ENCODE measurements around the gene CMTM4.

CMTM4 gene

DNA sequence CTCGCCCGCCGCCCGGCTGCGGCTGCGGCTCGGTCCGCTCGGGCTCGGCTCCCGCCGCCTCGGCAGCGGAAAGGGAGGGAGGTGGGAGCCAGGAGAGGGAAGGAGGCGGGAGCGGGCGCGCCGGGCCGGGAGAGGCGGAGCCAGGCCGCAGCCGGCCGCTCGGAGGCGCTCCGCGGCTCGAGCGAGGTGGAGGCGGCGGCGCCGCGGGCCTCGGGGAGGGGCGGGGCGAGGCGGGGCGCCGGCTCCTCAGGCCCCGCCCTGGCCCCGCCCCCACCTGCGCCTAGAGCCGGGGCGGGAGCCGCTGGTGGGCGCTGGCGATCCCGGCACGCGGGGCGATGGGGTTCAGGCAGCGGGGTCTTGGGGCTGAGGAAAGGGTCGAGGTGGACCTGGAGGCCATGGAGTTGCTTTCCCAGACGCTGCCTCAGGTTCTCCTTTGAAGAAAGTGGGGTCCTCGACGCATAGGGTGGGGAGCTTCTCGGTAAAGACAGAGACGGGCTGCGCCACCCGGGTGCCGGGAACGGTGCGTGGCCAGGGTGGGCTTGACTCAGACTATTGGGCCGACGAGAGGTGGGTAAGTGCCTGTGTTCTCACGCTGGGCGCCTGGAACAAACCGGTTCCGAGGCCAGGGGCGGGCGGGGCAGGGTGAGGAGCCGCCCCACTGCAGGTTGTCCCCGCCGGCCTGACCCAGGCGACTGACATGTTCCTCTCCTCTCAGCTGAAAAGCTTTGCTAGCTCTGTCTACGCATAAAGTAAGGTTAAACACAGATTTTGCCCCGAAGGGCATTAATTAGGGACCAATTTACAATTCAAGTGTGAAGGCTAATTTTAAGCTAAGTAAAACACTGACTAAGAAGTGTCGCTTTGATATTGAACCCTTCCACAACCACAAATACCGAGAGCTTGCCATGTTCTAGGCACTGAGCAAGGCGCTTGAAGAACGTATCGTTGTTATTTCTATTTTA, at the start of gene CMTM4:
TSS of gene CMTM4 (minus strand) at position 75 of the 962 bp plus-strand sequence. CDS start 218 bp downstream, outside the sequence.
- peak; percentile 48 for DNase-seq (ENCODE audit: low read depth, low spot score)

DNA sequence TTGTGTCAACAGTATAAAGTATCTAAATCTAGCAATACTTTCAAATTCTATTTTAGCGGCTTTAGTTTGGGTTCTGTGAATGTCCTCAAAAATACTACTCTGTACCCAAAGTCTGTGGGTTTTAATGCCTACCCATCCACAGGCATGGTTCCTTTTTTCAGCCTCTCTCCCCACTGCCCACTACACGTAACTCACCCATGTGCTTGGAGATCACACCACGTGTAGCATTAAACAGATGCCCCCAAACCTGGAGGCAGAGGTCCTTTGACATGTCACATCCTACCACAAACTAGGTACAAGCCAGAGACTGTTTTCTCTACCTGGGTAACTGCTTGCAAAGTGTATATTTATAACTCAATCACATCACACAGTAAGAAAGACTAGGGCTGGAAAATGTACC, 49.5 kb upstream of the CMTM4 start:
- DNase-seq (ENCODE audit: low read depth, low spot score) = no peak

DNA sequence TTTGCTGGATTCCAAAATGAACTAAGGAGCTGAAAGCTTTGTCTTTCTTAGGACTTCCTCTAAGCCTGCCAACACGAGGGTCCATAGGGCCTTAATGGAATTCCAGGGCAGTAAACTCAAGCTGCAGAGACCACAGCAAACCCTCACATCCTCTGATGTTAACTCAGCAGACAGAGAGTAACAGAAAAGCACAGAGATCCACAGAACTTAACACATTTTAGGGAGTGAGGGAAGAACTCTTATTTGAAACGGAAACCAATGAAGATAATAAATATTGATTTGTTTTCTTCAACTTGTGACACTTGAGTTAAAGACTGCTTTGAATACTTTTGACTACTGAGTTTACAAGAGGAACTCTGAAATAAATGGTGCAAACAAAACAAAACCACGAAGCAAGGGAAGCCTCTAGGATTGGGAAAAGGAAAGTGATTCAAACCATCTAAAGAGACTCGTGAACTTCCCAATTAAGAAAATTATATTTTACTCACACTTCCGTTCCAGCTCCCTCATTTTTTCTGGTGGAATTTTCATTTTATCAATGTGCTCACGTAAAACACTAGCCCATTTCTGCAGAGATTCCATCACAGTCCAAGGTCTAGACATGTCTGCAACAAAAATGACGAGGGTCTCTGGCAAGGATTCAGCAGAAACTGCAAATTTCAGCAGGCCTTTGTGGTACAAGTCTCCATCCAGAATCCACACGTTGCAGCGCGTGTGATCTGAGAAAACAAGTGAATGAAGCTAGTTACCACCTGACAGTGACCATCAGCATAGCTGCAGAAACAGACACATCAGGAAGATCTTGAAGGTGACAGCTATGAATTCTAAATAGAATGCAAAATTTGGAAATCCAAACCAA, 45.6 kb upstream of the CMTM4 start:
- DNase-seq (ENCODE audit: low read depth, low spot score) = no peak

DNA sequence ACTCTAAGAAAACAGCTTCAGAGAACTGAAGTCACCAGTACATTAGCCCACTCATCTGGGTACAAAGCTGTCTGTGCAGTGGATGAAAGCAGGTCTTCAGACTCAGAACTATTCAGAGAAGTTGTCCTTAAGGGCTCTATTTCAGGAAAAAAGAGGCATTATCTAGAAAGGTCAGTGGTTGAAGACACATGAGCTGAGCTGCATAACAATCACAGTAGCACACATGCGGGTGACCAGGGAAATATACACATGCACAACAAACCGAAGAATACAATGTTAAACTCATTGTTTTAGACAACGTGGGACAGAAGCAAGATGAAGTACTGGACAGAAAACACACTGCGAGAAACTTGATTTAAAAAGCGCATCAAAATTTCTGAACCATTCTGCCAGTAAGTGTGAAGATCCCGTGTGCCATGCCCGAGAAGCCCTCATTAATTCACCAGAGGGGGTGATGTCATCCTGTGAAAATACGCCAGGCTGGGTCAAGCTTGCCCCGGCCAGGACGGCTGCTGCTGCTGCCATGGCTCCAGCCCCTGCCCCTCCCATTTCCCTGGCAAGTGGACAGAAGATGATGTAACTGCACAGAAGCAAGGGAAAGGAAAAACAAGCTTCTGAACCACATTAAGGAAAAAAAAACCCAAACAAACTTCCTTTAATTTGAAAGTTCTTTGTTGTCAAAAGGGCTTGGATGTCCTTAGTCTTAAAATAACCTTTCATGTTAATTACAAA, 44.8 kb upstream of the CMTM4 start:
- no peak for DNase-seq (ENCODE audit: low read depth, low spot score)

DNA sequence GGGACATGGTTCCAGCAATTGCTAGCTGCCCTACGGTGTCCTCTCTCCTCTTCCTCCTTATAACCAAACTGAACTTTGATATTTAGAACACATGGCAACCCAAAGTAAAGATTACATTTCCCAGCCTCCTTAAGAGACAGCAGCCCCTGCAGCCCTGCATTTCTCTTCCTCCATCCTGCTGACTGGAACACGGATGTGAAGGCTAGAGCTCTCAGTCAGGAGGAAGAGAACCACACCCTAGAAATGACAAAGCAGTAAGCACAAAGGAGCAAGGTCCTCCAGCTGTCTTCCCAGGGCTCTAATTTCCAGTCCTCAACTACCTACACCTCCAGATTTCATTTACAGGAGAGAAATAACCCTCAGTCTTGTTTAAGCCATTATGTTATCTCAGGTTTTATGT, 44.0 kb upstream of the CMTM4 start:
- DNase-seq (ENCODE audit: low read depth, low spot score) = no peak

DNA sequence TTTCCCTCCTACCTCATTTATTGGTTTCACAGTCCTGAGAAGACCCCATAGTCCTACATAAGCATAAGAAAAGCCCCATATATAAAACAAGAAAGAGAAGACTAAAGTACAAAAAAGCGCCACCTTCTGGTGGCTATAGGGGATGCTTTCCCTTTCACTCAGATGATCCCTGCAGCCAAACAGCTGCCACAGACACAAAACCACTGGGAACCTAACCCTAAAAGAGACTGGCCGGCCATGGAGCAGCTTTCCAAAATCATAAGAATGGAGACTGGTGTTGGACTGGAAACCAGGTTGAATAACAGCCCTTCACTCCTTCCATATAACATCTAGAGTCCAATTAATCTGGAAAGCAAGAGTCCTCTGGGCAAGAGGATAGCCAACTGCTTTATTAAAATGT, 43.5 kb upstream of the CMTM4 start:
- no peak for DNase-seq (ENCODE audit: low read depth, low spot score)

DNA sequence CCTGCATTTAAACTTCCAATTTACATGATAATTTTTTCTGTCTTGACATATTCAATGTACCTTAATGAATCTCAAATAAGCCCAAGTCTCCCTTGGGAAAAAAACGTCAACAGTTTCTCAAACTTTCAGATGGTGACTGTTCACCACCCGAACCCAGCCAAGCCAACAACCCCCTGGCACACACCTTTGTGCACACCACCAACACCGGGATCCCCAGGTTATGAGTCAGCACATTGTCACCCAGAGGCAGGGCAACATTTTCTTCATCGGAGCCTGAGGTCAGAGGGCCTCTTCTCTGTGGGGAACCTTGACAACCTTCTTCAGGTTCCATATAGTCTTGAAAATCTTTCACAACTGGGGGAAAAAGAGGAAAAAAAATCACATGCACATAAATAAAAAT, 39.3 kb upstream of the CMTM4 start:
- DNase-seq (ENCODE audit: low read depth, low spot score) = no peak

DNA sequence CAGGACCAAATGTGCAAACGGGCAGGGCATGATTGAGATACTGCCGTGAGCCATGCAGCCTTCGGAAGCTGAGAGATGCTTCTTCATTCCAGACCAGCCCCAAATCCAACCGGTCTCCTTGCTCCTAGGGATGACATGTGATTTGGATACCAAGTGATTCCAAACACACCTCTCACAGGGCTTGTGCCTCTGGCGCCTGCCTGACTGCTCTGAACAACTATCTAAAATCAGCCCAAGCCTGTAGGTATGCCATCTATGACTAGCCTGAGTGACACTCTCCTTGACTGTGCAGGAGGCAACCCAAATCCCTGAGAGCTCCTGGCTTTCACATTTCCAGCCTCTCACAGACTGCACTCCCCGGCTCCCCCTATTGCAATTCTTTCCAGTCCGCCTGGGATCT, 34.6 kb upstream of the CMTM4 start:
- no peak for DNase-seq (ENCODE audit: low read depth, low spot score)

DNA sequence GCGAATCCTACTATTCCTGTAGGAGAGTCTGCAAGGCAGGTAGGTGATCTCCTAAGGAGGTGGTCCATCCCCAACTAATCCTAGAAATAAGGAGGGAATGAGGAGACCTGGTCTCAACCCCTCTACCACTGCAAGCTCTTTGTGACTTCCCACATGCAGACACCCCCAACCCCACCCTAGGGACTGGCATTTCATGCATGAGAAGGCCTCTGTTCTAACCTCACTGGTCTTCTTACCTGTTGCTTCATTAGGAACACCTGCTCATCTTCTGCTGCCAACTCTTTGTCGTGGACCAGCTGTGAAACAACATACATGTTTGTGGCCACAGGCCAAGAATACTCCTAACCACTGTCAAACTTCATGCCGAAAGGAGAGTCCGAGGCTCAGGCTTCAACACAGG, 32.3 kb upstream of the CMTM4 start:
- DNase-seq (ENCODE audit: low read depth, low spot score) = no peak

DNA sequence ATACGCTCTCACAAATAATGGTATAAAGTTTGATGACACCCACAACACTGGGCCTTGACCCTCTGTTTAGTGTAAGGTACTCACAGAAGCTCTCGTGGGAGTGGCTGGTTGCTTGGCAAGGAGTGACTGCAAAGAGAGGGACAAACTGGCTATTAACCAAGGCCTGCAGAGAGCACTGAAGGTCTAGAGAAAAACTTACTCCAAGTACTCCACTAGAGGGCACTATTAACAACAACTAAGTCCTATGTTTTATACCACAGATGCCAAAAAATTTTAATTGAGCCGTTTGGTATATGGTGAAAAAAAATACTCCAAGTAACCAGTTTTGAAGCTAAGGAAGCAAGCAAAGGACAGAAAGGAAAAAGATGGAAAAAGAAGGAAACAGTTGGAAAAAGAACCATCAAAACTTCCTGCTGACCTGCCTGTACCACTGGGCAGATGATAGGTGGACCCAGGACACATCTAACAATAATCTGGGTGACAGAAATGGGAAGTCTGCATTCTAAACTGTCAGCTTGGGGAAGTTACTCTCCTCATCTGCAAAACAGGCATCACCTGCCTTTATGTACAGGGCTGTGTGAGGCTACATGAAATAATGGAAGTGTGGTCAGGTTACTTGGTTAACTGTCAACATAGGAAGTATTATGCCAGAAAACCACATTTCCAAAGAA, 31.7 kb upstream of the CMTM4 start:
- DNase-seq (ENCODE audit: low read depth, low spot score) = no peak

DNA sequence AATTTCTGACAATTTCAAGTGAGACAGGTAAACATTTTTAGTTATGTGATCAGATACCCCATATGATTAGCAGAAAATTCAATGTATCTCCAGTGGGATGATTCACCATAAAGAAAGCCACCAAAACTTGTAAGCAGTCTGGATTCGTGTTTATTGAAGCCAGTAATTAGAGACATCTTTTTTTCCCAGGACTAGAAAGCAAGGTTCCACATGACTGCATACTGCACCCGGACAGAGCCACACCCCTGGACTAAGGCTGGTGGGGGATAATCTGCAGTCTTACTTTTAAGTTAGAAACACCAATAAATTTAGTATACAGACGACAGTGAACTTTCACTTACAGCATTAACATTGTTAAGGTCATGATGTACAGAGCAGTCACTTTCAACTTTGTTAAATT, 24.2 kb upstream of the CMTM4 start:
- DNase-seq (ENCODE audit: low read depth, low spot score) = no peak

DNA sequence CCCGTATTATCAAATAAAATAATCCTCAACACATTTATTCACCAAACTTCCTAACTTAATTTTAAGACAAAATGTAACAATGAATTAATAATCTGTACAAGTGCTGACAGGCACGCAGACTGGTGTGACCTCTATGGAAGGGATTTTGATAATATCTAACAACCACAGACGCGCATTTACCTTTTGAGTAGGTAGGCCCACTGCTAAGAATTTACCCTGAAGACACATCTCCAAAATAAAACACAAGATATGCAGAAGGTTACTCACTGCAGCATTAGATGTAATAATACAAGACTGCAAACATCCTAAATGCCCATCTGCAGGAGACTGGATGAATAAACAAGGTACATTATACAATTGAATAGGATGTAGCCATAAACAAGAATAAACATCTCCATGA, 22.7 kb upstream of the CMTM4 start:
- no peak for DNase-seq (ENCODE audit: low read depth, low spot score)

DNA sequence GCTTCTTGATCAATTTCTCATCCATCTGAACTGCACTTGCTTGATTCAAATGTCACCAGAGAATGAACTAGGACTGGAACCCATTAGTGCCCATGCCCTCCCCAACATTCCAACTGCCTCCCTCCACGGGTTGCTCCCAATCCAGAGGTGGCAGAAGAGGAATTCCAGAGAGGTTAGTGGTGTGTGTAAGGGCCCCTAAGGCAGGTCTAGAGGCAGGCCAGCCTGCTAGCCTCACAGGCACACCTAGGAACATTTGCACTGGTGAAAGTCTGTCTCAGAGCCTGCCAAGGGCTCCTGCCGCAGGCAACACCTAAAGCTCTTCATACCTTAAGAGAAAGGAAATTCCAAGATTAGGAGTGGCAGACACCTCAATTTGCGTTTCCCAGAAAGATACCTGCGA, 21.2 kb upstream of the CMTM4 start:
- DNase-seq (ENCODE audit: low read depth, low spot score) = no peak

DNA sequence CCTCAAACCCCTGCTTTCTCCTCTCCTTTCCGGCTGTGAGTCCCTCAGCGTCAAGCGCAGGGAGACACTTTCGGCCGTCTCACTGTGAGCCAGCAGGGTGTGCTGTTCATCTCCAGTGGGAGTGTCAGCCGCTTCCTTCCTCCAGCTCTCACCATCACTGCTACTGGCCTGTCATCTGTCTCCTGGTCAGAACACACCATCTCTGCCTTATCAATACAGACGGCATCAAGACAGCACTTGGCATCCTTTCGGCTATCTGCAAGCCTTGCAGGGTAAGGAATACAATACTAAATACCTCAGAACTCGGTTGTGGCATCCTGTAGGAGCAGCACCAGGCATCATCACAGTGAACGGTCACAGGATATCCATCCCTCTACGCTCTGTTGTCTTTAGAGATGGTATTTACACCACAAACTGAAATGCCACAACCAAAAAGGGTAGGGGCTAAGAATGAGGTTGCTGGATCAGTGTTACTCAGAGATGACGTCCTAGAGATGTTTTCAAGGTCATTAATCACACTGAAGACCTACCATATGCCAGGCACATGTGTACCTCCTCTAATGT, 20.7 kb upstream of the CMTM4 start:
- no peak for DNase-seq (ENCODE audit: low read depth, low spot score)

DNA sequence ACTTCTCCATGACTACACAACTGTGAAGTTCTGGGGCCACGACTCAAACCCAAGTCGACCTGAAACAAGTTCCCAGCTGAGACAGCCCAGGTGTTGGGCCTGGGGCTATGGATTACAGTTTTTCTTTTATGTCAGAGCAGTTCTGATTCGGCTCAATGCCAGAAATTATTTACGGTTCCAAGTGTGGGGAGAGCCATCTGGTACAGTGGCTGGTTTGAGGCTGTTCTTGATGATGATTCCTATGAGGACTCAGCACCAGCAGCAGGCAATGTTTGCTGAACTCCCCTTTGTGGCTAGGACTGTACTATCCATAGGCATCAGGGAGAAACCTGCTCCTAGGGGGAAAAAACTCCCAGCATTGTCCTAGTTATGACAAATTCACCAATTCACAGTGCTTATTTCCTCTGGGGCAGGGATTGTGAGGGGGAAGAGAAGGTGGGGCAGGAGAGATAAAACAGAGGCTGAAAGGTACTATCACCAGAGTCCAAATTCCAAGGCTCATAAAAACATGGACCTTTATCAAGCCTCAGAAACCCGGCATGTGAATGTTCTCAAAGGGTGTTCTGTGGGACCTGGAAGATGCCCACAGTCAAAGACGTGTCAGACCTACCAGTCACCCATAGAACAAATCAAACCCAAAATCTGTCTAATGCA, 18.2 kb upstream of the CMTM4 start:
- no peak for DNase-seq (ENCODE audit: low read depth, low spot score)

DNA sequence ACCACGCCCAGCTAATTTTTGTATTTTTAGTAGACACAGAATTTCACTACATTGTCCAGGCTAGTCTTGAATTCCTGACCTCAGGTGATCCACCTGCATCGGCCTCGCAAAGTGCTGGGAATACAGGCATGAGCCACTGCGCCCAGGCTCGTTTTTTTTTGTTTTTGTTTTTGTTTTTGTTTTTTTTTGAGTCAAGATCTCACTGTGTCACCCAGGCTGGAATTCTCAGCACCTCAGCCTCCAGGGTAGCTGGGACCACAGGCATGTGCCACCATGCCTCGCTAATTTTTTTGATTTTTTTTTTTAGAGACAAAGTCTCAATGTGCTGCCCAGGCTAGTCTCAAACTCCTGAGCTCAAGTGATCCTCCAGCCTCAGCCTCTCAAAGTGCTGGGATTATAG, 17.5 kb upstream of the CMTM4 start:
- no peak for DNase-seq (ENCODE audit: low read depth, low spot score)

DNA sequence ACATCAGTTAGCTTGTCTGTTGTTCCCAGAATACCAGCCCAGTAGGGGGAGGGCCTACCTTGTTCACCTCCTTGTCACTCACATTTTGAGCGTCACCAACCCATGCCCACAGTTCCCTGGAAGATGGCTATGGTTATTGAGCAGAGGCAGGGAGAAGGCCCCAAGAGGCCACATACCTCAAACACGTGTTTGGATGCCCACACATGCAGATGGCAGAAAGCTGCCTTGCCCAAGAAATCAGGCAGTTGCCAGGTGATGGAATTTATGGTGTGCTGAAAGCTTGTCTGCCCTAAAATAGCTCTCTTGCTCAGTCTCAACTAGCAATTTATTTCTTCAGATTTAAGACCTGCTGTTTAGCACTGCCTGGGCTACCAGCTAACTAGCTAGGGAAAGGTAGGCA, 16.5 kb upstream of the CMTM4 start:
- DNase-seq (ENCODE audit: low read depth, low spot score) = no peak

DNA sequence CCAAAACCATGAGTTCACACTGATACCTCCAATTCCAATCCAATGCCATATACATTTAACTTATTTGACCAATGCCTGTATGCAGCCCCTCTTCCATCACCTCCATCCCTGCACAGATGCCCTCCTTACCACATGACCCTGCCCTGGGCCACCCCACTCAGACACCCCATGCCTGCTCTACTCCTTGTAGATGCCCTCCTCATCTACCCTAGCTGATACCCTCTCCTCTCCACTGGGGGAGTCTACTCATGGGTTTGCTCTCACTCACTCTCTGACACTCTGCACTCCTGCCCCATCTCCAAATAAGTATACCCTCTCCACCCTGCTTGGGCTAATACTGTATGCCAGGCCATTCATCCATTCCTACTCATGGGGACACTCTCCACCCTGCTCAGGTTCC, 16.0 kb upstream of the CMTM4 start:
- no peak for DNase-seq (ENCODE audit: low read depth, low spot score)

DNA sequence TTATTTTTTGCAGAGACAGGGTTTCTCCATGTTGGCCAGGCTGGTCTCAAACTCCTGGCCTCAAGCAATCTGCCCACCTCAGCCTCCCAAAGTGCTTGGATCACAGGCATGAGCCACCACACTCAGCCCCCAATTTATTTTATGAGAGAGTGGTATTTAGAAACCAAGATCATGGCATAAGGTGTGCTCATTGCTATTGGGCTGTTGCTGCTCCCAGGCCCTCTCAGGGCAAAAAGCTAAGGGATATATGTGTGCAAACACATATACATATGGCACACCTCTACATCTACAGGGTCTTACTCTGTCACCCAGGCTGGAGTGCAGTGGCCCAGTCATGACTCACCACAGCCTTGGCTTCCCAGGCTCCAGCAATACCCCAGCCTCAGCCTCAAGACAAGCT, 15.0 kb upstream of the CMTM4 start:
- no peak for DNase-seq (ENCODE audit: low read depth, low spot score)

DNA sequence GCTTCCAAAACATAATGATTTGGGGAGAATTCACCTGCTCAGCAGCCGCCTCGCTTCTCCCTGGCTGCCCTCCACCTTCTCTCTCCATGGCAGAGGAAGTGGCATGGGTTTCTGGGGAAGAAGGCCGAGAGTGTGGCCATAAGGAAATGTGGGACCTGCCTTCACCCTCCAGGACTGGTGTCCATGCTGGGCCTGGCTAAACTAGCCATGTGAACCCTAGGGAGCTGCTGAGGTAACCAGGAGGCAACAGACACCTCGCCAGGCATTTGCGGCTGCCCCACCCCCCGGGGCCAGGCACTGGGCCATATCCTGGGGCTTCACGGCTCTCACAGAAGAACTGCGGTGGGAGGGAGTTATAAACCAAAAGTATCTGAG, 9.9 kb upstream of the CMTM4 start:
- DNase-seq (ENCODE audit: low read depth, low spot score) = no peak

Data from activated CD4-positive, CD25-positive, alpha-beta regulatory T cell treated with anti-CD3 and anti-CD28 coated beads, Interleukin-2, amount 50 U/mL, for 16 hours (primary cell).